COR-L47 (cell line): ENCODE data around the gene TNNT1.

Experiments used
- DNase-seq: peaks from one replicate; lab custom pipeline; 2025; lab: John Stamatoyannopoulos, UW

TNNT1 gene

DNA sequence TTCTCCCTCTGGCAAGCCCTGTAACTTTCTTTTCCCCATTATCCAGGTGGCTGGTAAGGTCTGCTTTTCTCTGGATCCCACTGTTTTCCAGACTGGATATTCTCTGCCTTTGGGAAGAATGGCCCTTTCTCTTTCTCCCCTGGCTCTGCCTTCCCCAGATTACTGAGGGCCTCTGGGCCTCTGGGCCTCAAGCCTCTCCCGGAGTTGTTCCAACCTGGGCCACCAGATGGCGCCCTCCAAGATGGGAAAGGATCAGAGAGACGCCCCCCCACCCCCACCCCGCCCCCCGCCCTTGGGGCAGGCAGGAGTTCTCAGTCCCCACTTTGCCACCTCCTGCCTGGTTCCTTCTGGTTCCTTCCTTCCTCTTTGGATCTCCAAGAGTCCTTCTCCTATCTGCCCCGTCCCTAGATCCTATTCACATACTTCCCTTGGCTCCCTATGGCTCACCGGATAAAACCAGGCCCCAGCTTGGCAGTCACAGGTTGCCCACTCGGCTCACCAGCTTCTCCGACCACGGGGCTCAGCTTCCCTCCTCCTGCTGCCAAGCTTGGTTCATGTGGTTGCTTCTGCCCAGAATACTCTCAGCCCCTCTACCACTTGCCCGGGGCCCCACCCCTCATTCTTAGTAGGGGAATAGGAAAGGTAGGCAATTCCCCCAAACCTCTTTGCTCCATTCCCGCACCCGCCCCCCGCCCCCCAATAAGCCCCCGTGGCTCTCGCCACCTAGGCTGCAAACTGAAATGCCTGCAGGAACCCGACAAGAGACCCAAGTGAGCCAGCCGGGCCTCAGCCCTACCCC, 60.3 kb downstream of the TNNT1 start:
- peak; percentile 37 for DNase-seq

- DNase-seq = no peak
Measured at GRCh38 chr19:55088021-55088451, 61.0 kb downstream of the TNNT1 start.

DNA sequence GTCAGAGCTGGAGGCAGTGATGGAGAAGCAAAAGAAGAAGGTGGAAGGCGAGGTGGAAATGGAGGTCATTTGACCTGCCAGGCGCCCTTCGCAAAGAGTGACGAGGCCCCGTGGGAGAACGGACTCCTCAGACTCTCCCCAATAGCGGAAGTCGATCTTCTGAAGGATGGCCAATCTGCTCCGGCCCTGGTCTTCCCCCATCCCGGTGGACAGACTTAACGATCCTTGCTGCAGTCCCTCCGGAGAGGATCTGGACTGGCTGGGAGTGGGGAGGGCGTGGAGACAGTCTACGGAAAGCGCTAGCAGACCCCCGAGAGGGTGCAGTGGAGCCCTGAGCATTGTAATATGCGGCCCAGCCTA, 61.5 kb downstream of the TNNT1 start:
- no peak for DNase-seq

DNA sequence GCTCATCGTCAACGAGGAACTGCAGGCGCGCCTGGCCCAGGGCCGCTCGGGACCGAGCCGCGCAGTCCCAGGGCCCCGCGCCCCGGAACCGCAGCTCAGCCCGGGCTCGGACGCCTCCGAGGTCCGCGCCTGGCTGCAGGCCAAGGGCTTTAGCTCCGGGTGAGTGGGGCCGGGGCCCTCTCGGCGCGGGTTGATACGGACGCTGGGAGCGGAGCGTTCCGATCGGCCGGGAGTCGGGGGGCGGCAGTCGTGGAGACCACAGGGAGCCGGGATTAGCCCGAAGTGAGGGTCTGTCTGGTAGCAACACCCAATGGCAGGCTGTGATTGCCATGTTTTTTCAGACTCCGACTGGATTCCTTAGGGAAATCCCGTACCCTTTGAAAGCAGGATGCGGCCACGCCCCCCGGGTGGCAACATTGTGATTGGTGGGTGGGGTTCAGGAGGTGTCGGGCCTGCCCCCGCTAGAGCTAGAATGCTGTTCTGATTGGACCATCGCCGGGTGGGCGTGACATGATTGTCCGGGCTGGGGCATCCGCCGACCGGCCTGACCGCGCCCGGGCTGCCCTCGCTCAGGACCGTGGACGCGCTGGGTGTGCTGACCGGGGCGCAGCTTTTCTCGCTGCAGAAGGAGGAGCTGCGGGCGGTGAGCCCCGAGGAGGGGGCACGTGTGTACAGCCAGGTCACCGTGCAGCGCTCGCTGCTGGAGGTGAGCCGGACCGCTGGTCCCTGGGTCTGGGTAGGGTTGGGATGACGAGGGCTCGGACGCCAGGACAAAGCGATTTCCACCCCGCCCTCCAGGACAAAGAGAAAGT, 62.1 kb downstream of the TNNT1 start:
- peak; percentile 83 for DNase-seq

GRCh38 chr19:55085923-55086715, 62.9 kb downstream of the TNNT1 start:
- DNase-seq = no peak

DNA sequence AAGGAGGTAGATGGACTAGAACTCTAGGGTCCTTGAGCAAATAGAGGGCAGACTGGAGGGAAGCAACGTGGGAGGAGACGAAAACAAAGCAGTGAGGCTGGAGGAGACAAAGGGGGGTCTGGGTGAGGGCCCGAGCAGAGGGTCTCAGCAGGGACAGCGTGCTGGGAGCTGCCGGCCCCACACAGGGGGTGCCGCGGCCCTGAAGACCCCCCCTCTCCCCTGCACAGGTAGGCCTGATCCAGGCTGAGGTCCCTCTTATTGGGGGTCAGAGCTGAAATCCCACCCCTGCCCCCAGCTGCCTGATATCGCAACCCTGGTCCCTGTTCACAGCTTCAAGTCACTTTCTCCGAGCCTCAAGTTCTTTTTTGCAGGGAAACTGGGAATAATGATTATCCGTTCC, 64.6 kb downstream of the TNNT1 start:
- no peak for DNase-seq

DNA sequence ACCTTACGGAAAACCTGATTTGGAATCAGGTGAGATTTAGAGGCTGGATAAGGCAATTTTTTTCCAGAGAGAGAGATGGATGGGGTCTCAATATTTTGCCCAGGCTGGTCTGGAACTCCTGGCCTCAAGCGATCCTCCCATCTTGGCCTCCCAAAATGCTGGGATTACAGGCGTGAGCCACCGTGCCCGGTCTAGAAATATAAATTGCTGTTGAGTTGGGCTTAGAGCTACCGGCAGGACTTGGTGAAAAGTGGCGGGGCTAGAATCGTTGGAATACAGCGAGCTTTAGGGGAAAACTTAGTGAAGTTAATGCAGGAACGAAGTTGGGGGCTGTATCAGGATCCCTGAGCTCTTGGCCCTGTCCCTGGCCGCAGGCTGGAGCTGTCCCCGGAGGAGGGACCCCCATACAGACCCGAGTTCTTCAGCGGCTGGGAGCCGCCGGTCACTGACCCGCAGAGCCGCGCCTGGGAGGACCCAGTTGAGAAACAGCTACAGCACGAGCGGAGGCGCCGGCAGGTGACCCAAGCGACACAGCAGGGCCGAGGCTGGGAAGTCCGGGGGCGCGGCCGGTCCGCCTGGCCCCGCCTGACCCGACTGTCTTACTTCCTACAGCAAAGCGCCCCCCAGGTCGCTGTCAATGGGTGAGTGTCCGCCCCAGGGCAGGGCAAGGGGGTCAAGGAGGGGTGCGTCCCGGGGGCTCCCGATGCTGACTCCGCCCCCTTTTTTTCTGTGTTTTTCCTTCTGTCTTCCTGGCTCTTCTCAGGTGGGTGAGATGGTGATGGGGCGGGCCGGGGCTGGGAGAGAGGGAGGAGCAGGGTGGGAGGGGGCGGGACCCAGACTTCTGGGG, 65.8 kb downstream of the TNNT1 start:
- no peak for DNase-seq
